Endothelial cell of umbilical vein (primary cell): Measurements from ENCODE around the gene TPRG1L. TPM values are rescaled to one million over a fixed set of nuclear protein-coding genes. Genes with fewer than 3 reads are reported as not detected.
A peak's percentile ranks its signal among the peaks of the same experiment; 100 is the strongest.

Source experiments
- BruUV-seq: library from RNA; stranded (reverse); fragments of 400-500 nt; replicated peaks from 2 replicates; lab custom pipeline; 2021; lab: Mats Ljungman, UMichigan
- CTCF ChIA-PET: fragments of 300-600, 350-600 bp; sonication (Branson Sonifier 250); formaldehyde crosslinking; loops from one replicate; lab custom pipeline; 2021; ENCODE audit warnings: antibody characterized with exemption, inconsistent platforms; lab: Charles Lee
- POLR2A ChIA-PET: fragments of 300-600, 350-600 bp; sonication (Branson Sonifier 250); formaldehyde crosslinking; loops from one replicate; lab custom pipeline; 2021; ENCODE audit warnings: antibody characterized with exemption, inconsistent platforms; lab: Charles Lee
- DNase-seq: peaks from one replicate; pipeline ENCODE4 v3.0.0-alpha.2; 2011; ENCODE audit warnings: low read depth, low spot score
- FAIRE-seq: peaks from 2 replicates; lab custom pipeline; 2011; peaks lifted over from hg19 to GRCh38; lab: Jason Lieb, UNC
- H2AFZ ChIP-seq: 2 replicates; pipeline ENCODE4 v1.6.0; 2012; ENCODE audit warnings: low read depth, low read length, control low read depth, inconsistent platforms
- H3K27ac ChIP-seq: 2 replicates; pipeline ENCODE4 v1.5.1; 2011; ENCODE audit warnings: low read depth, mild to moderate bottlenecking, control low read depth, low read length, moderate library complexity; ENCODE audit not compliant: insufficient read depth
- H3K27me3 ChIP-seq, 2 experiments: 2 replicates each; pipeline versions ENCODE4 v1.6.0 to v1.6.1; 2011; ENCODE audit warnings: low read length in 2 of 2, mixed read lengths in 1 of 2; ENCODE audit not compliant: control insufficient read depth in 2 of 2, insufficient read depth in 2 of 2
- H3K36me3 ChIP-seq, 2 experiments: 2 replicates in 1 of 2; 3 replicates in 1 of 2; pipeline ENCODE4 v1.5.1; 2011; ENCODE audit warnings: low read length in 2 of 2, mild to moderate bottlenecking in 1 of 2, moderate library complexity in 1 of 2; ENCODE audit not compliant: control insufficient read depth in 2 of 2, insufficient read depth in 2 of 2; ENCODE audit errors: extremely low read depth in 1 of 2
- H3K4me1 ChIP-seq: 3 replicates; pipeline ENCODE4 v1.5.1; 2011; ENCODE audit warnings: mild to moderate bottlenecking, low read length; ENCODE audit not compliant: control insufficient read depth, insufficient read depth; ENCODE audit errors: extremely low read depth
- H3K4me2 ChIP-seq: 2 replicates; pipeline ENCODE4 v1.6.1; 2011; ENCODE audit warnings: low read length, control low read depth, mixed read lengths; ENCODE audit not compliant: insufficient read depth
- H3K4me3 ChIP-seq, 3 experiments: fragments of 200-600 bp in 1 of 3; sonication (generic), shearing (Covaris generic) in 1 of 3; replicated peaks in 1 of 3; 2 replicates each; pipeline ENCODE4 v1.5.1; 2011 to 2016; ENCODE audit warnings: control low read depth in 3 of 3, low read length in 3 of 3, mild to moderate bottlenecking in 2 of 3, inconsistent platforms in 1 of 3, low read depth in 1 of 3, moderate library complexity in 1 of 3; ENCODE audit not compliant: insufficient read depth in 1 of 3
- H3K79me2 ChIP-seq: 2 replicates; pipeline ENCODE4 v1.6.0; 2012; ENCODE audit warnings: low read length, inconsistent platforms; ENCODE audit not compliant: control insufficient read depth, insufficient read depth
- H3K9ac ChIP-seq: replicated peaks from 2 replicates; pipeline ENCODE3; 2011; ENCODE audit warnings: low read length, control low read depth; ENCODE audit not compliant: insufficient read depth; ENCODE audit errors: extremely low read depth
- H3K9me1 ChIP-seq: replicated peaks from 3 replicates; pipeline ENCODE4 v1.6.0; 2011; ENCODE audit warnings: mild to moderate bottlenecking, low read length; ENCODE audit not compliant: control insufficient read depth, insufficient read depth; ENCODE audit errors: extremely low read depth
- H3K9me3 ChIP-seq: replicated peaks from 2 replicates; pipeline ENCODE4 v1.5.1; 2012; ENCODE audit warnings: low read length, inconsistent platforms; ENCODE audit not compliant: control insufficient read depth, insufficient read depth
- H4K20me1 ChIP-seq: replicated peaks from 2 replicates; pipeline ENCODE3; 2011; ENCODE audit warnings: mild to moderate bottlenecking, low read length; ENCODE audit not compliant: control insufficient read depth, insufficient read depth; ENCODE audit errors: extremely low read depth
- EZH2 ChIP-seq: IDR thresholded peaks from 2 replicates; pipeline ENCODE4 v1.6.1; 2012; ENCODE audit warnings: borderline replicate concordance, low read depth, mild to moderate bottlenecking, moderate library complexity, low read length, inconsistent platforms; ENCODE audit not compliant: severe bottlenecking
- POLR2AphosphoS5 ChIP-seq: IDR thresholded peaks from 2 replicates; pipeline ENCODE4 v1.6.1; 2012; ENCODE audit warnings: low read depth, mild to moderate bottlenecking, control low read depth, low read length, moderate library complexity; ENCODE audit not compliant: insufficient read depth
- dilution Hi-C: fragments of 300-500 bp; cut with MboI; formaldehyde crosslinking; loops from one replicate; pipeline ENCODE4 v1.15.0; 2019; ENCODE audit warnings: low sequenced_read_pairs; ENCODE audit not compliant: extremely low pct_ligation_motif_present
- intact Hi-C: fragments of 100-400 bp; cut with micrococcal nuclease; formaldehyde crosslinking; loops from one replicate; pipeline ENCODE4 v1.10.0; 2022
- polyA plus RNA-seq, 4 experiments: library from polyadenylated mRNA; depleted of rRNA in 3 of 4; stranded (reverse) in 3 of 4; unstranded in 1 of 4; fragments of >200 nt; gene quantifications; 2 replicates each; pipeline versions ENCODE4 v1.2.1 to v1.2.3, GENCODE V29; 2011 to 2012; ENCODE audit warnings: missing spikeins in 1 of 4
- total RNA-seq: library from RNA; stranded (reverse); gene quantifications from 2 replicates; pipeline ENCODE4 v1.2.3, GENCODE V29; 2021
- TF ChIP-seq, protein P1 (sequence below): IDR thresholded peaks from 2 replicates; pipeline ENCODE4 v1.6.1; 2011; ENCODE audit not compliant: insufficient read depth, insufficient read length
- TF ChIP-seq, protein P2 (sequence below), 2 donors: IDR thresholded peaks; 1 replicate in 1 of 2; 2 replicates in 1 of 2; pipeline ENCODE4 v1.5.1; 2011; ENCODE audit warnings: low read length in 2 of 2, mild to moderate bottlenecking in 2 of 2, moderate library complexity in 2 of 2, control low read depth in 1 of 2, inconsistent platforms in 1 of 2, low read depth in 1 of 2; ENCODE audit not compliant: insufficient read depth in 1 of 2; ENCODE audit errors: extremely low read depth in 1 of 2

The TPRG1L gene
- total and polyA plus RNA-seq, 2 donors (not counting 3 experiments of a cell fraction or from before 2014, with no cell fraction given): 52.3 to 53.8 TPM

DNA sequence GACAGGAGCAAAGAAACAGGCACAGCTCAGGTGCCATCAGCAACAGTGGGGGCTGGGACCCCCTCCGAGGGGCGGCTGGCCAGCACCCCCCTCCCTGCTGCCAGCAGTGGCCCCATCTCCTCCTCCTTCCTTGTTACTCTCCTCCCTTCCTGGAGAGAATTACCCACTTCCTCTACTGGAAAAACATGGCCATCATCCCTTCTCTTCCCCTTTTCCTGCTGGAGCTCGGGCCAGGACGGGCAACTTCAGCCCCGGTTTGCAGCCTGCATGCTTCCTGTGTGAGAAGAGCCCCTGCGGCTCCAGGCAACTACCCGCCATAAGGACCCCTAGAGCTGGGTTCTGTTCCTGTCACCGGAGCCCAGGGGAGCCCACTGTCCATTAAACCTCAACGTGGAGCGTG lies 31.1 kb upstream of the TPRG1L start:
- dilution Hi-C loops (no loop called here), intact Hi-C loops (no loop called here)
- CTCF ChIA-PET: interaction anchor here (1.5 to 1.9 kb wide), 2 partner anchors 25 to 103 kb away, joined by 3 to 10 read pairs; no protein-coding TSS in a partner anchor
- TF ChIP-seq, protein P1, sequence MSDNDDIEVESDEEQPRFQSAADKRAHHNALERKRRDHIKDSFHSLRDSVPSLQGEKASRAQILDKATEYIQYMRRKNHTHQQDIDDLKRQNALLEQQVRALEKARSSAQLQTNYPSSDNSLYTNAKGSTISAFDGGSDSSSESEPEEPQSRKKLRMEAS: no peak
- TF ChIP-seq, protein P2, sequence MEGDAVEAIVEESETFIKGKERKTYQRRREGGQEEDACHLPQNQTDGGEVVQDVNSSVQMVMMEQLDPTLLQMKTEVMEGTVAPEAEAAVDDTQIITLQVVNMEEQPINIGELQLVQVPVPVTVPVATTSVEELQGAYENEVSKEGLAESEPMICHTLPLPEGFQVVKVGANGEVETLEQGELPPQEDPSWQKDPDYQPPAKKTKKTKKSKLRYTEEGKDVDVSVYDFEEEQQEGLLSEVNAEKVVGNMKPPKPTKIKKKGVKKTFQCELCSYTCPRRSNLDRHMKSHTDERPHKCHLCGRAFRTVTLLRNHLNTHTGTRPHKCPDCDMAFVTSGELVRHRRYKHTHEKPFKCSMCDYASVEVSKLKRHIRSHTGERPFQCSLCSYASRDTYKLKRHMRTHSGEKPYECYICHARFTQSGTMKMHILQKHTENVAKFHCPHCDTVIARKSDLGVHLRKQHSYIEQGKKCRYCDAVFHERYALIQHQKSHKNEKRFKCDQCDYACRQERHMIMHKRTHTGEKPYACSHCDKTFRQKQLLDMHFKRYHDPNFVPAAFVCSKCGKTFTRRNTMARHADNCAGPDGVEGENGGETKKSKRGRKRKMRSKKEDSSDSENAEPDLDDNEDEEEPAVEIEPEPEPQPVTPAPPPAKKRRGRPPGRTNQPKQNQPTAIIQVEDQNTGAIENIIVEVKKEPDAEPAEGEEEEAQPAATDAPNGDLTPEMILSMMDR (IDR thresholded peaks at IDR 0.05; ENCODE audit: extremely low read depth in 1 of 2, insufficient read depth in 1 of 2, low read depth in 1 of 2, low read length in 2 of 2): no peak
- TF ChIP-seq POLR2AphosphoS5: no peak
- TF ChIP-seq EZH2: no peak
- FAIRE-seq (peak; percentile 58), DNase-seq (peak; percentile 59)
- peak overlapping the region; percentile 76 for H2AFZ ChIP-seq
- POLR2A ChIA-PET: no interaction called here
- no peaks in the 10 kb centered on the region for H3K27me3 ChIP-seq
- no peaks in the 10 kb centered on the region for H4K20me1 ChIP-seq
- H3K4me1 ChIP-seq: peaks cover 23% of the 10 kb centered on the region
- H3K36me3 ChIP-seq: no peaks in the 10 kb centered on the region
- no peaks in the 10 kb centered on the region for H3K9me3 ChIP-seq
- no peaks in the 10 kb centered on the region for H3K79me2 ChIP-seq
- no peak overlapping the region for H3K9ac ChIP-seq
- no TSS peak for BruUV-seq
- no peak overlapping the region for H3K4me2 ChIP-seq
- no peaks in the 10 kb centered on the region for H3K9me1 ChIP-seq
- H3K4me3 ChIP-seq: no peak overlapping the region
- no peak overlapping the region for H3K27ac ChIP-seq
